ENCODE measurements around the gene ANKRD45. TPM values are rescaled to one million over a fixed set of nuclear protein-coding genes. Genes with fewer than 3 reads are reported as not detected.
"Not testable (repeated sequence)": the region's sequence is repeated elsewhere in the genome, so short reads cannot be mapped to it uniquely, and the experiment has no call there.

The ANKRD45 gene
- total RNA-seq, 1 donor from 2014 or later, result not detected

DNA sequence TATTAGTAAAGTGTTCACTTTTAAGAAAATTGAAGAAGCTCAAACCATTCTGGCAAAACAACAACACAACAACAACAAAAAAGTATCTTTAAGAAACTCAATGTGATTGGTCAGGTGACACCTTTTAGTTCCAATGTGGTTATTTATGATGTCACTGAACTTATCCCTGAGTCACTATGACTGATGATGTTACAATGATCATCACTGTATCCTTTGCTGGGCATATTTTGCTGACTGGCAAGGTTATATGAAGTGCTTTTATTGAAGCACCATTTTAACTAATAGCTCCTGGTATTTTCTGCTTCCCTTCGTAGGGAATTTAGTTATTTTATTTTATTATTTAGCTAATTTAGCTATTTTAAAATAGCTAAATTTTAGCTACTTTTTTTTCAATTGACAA, 34.5 kb downstream of the ANKRD45 start, which contains the start of gene TEX50:
TSS of gene TEX50 (plus strand) at position 223 of the 400 bp plus-strand sequence. CDS start 184 bp downstream, outside the sequence.
- ChIA-PET POLR2A (no interaction called here), CTCF (no interaction called here)
- Mint-ChIP-seq H3K4me3 (no peak within 1 kb of the TSS), H3K4me1 (no peaks in the 10 kb centered on the region), H3K9me3 (peaks cover 13% of the 10 kb centered on the region), H3K27me3 (peaks cover 5% of the 10 kb centered on the region), H3K36me3 (ENCODE audit: low read depth) (no peaks in the 10 kb centered on the region), H3K27ac (no peak within 1 kb of the TSS)
- no peak for ATAC-seq (ENCODE audit: low read depth)
- TF ChIP-seq, protein P1, sequence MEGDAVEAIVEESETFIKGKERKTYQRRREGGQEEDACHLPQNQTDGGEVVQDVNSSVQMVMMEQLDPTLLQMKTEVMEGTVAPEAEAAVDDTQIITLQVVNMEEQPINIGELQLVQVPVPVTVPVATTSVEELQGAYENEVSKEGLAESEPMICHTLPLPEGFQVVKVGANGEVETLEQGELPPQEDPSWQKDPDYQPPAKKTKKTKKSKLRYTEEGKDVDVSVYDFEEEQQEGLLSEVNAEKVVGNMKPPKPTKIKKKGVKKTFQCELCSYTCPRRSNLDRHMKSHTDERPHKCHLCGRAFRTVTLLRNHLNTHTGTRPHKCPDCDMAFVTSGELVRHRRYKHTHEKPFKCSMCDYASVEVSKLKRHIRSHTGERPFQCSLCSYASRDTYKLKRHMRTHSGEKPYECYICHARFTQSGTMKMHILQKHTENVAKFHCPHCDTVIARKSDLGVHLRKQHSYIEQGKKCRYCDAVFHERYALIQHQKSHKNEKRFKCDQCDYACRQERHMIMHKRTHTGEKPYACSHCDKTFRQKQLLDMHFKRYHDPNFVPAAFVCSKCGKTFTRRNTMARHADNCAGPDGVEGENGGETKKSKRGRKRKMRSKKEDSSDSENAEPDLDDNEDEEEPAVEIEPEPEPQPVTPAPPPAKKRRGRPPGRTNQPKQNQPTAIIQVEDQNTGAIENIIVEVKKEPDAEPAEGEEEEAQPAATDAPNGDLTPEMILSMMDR (IDR thresholded peaks at IDR 0.05), result no peak
- DNase-seq, result no peak
- intact Hi-C loops (cut with micrococcal nuclease), result no loop called here

DNA sequence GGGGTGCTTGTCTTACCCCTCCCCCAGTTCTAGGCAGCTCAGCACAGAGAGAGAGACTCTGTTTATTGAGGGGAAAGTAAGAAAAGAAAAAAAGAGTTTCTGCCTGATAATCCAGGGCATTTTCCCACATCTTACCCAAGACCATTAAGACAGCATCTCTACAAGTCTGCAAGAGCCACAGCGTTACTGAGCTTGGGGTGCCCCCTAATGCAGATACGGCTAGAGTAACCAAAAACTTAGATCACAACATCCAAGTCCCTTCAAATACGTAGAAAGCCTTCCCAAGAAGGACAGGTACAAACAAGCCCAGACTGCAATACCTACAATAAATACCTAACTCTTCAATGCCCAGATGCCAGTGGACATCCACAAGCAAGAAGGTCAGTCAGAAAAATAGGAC, 40.8 kb downstream of the ANKRD45 start:
- intact Hi-C loops (cut with micrococcal nuclease), result no loop called here
- no peak for ATAC-seq (ENCODE audit: low read depth)
- peaks cover 7% of the 10 kb centered on the region for H3K27me3 Mint-ChIP-seq
- H3K4me1 Mint-ChIP-seq, result no peaks in the 10 kb centered on the region
- no peak overlapping the region for H3K27ac Mint-ChIP-seq
- TF ChIP-seq, protein P1 (IDR thresholded peaks at IDR 0.05), result no peak
- DNase-seq, result no peak
- H3K4me3 Mint-ChIP-seq, result no peak overlapping the region
- ChIA-PET CTCF (no interaction called here), POLR2A (no interaction called here)
- H3K36me3 Mint-ChIP-seq (ENCODE audit: low read depth), result no peaks in the 10 kb centered on the region
- H3K9me3 Mint-ChIP-seq, result peaks cover 6% of the 10 kb centered on the region

- H3K36me3 Mint-ChIP-seq (ENCODE audit: low read depth), result no peaks in the 10 kb centered on the region
These were observed 42.4 kb downstream of the ANKRD45 start for GRCh38 chr1:173627269-173627668.

DNA sequence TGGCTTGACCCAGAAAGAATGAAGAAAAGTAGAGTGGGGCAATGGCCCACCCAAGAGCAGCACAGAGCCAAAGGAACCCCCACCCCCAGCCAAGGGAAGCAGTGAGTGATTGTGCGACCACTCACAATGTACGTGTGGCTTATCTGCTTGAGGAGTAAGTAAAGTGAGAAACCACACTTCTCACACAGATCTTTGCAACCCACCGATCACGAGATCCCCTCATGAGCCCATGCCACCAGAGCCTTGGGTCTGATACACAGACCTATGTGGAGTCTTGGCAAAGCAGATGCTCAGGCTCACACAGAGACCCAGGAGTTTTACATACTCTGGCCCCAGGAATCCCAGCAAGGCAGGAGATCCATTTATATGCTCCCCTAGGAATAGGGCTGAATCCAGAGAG, 52.8 kb downstream of the ANKRD45 start:
- Mint-ChIP-seq H3K27me3 (peaks cover 24% of the 10 kb centered on the region), H3K36me3 (ENCODE audit: low read depth) (peaks cover 6% of the 10 kb centered on the region), H3K27ac (no peak overlapping the region), H3K4me3 (no peak overlapping the region), H3K9me3 (peaks cover 24% of the 10 kb centered on the region), H3K4me1 (no peaks in the 10 kb centered on the region)
- CTCF ChIA-PET, result no interaction called here
- TF ChIP-seq, protein P1 (IDR thresholded peaks at IDR 0.05), result no peak
- ATAC-seq (ENCODE audit: low read depth) (no peak), DNase-seq (no peak)
- POLR2A ChIA-PET, result no interaction called here
- intact Hi-C loops (cut with micrococcal nuclease), result no loop called here

More at GRCh38 chr1:173627269-173627668, 42.4 kb downstream of the ANKRD45 start:
- intact Hi-C loops (cut with micrococcal nuclease), result no loop called here
- no peak for ATAC-seq (ENCODE audit: low read depth)
- Mint-ChIP-seq H3K27ac (no peak overlapping the region), H3K27me3 (peaks cover 7% of the 10 kb centered on the region), H3K4me3 (no peak overlapping the region), H3K4me1 (no peaks in the 10 kb centered on the region), H3K9me3 (peaks cover 2% of the 10 kb centered on the region)
- DNase-seq, result no peak
- TF ChIP-seq, protein P1 (IDR thresholded peaks at IDR 0.05), result no peak
- POLR2A ChIA-PET, result no interaction called here
- CTCF ChIA-PET, result no interaction called here

- POLR2A ChIA-PET; H3K27me3 Mint-ChIP-seq; H3K4me3 Mint-ChIP-seq; DNase-seq; ATAC-seq (ENCODE audit: low read depth); H3K27ac Mint-ChIP-seq; intact Hi-C loops (cut with micrococcal nuclease); CTCF ChIA-PET; H3K36me3 Mint-ChIP-seq (ENCODE audit: low read depth); H3K9me3 Mint-ChIP-seq; H3K4me1 Mint-ChIP-seq: not testable (repeated sequence)
These were observed 56.6 kb downstream of the ANKRD45 start for GRCh38 chr1:173613086-173613485.

Data from activated B cell treated with CpG ODN at 0.5 μM for 24 hours (primary cell).